Thyroid gland (tissue), 4 donors: ENCODE data around the gene TSPAN7. TPM values are rescaled to one million over a fixed set of nuclear protein-coding genes. Genes with fewer than 3 reads are reported as not detected.

Source experiments
- DNase-seq, 2 donors: peaks; one replicate each; pipeline ENCODE4 v3.0.0-alpha.2; 2019
- H3K27ac ChIP-seq, 3 donors: fragments of 200-600 bp; sonication (generic); 1 replicate in 2 of 3; 2 replicates in 1 of 3; pipeline ENCODE4 v1.5.1; 2016 to 2019; ENCODE audit warnings: mild to moderate bottlenecking in 1 of 3, moderate library complexity in 1 of 3
- H3K27me3 ChIP-seq: fragments of 200-600 bp; sonication (generic); one replicate; pipeline ENCODE4 v1.5.1; 2019
- H3K36me3 ChIP-seq, 2 donors: fragments of 200-600 bp; sonication (generic); one replicate each; pipeline ENCODE4 v1.5.1; 2016 to 2019
- H3K4me1 ChIP-seq, 2 donors: fragments of 200-600 bp; sonication (generic); one replicate each; pipeline ENCODE4 v1.5.1; 2017 to 2019
- H3K4me3 ChIP-seq, 3 donors: fragments of 200-600 bp; sonication (generic); replicated peaks in 1 of 3; 1 replicate in 2 of 3; 2 replicates in 1 of 3; pipeline ENCODE4 v1.5.1; 2016; ENCODE audit warnings: mild to moderate bottlenecking in 1 of 3
- H3K9me3 ChIP-seq: fragments of 200-600 bp; sonication (generic); one replicate; pipeline ENCODE4 v1.5.1; 2017
- POLR2A ChIP-seq, 2 donors: fragments of 450-650 bp; IDR thresholded peaks; one replicate each; pipeline ENCODE4 v1.6.1; 2017; ENCODE audit warnings: antibody characterized with exemption in 2 of 2, mild to moderate bottlenecking in 2 of 2, moderate library complexity in 1 of 2
- WGBS, 2 donors: methylation state at CpG; one replicate each; pipeline ENCODE4 v1.1.5; 2017; 5-methylcytosine and 5-hydroxymethylcytosine counted together
- intact Hi-C: fragments of 100-400 bp; cut with DNase I; formaldehyde crosslinking; loops from one replicate; pipeline ENCODE4 v1.15.1; 2023
- total RNA-seq, 4 donors: library from RNA; depleted of rRNA; stranded (reverse); fragments of >200 nt; gene quantifications; one replicate each; pipeline ENCODE4 v1.2.3, GENCODE V29; 2016
- TF ChIP-seq, protein P1 (sequence below), 6 experiments: fragments of 200-600 bp in 3 of 6; fragments of 450-650 bp in 3 of 6; sonication (generic) in 3 of 6; IDR thresholded peaks; one replicate each; pipeline ENCODE4 v1.5.1; 2016 to 2019; ENCODE audit warnings: antibody characterized with exemption in 6 of 6, mild to moderate bottlenecking in 2 of 6, inconsistent platforms in 1 of 6, moderate library complexity in 1 of 6

The TSPAN7 gene
- total RNA-seq, 4 donors from 2014 or later = 38.1 to 66.2 (median 55.2) TPM

GRCh38 chrX:38552721-38553120, 8.6 kb upstream of the TSPAN7 start:
- Histone ChIP-seq H3K4me1 (no peaks in the 10 kb centered on the region), H3K36me3 (no peaks in the 10 kb centered on the region), H3K9me3 (no peaks in the 10 kb centered on the region), H3K27me3 (no peaks in the 10 kb centered on the region), H3K4me3 (no peak overlapping the region), H3K27ac (no peak overlapping the region)
- intact Hi-C loops = no loop called here
- WGBS, 2 donors = 89 to 96% methylated on average over 1 of the region's 1 CpG
- DNase-seq = no peak
- TF ChIP-seq, protein P1, sequence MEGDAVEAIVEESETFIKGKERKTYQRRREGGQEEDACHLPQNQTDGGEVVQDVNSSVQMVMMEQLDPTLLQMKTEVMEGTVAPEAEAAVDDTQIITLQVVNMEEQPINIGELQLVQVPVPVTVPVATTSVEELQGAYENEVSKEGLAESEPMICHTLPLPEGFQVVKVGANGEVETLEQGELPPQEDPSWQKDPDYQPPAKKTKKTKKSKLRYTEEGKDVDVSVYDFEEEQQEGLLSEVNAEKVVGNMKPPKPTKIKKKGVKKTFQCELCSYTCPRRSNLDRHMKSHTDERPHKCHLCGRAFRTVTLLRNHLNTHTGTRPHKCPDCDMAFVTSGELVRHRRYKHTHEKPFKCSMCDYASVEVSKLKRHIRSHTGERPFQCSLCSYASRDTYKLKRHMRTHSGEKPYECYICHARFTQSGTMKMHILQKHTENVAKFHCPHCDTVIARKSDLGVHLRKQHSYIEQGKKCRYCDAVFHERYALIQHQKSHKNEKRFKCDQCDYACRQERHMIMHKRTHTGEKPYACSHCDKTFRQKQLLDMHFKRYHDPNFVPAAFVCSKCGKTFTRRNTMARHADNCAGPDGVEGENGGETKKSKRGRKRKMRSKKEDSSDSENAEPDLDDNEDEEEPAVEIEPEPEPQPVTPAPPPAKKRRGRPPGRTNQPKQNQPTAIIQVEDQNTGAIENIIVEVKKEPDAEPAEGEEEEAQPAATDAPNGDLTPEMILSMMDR (IDR thresholded peaks at IDR 0.05) = no peak
- no peak for TF ChIP-seq POLR2A (IDR thresholded peaks at IDR 0.05)

GRCh38 chrX:38558686-38559085, 2.7 kb upstream of the TSPAN7 start:
- Histone ChIP-seq H3K27ac (no peak overlapping the region), H3K4me1 (peaks cover 0 to 4% of the 10 kb centered on the region in 2 donors), H3K4me3 (no peak overlapping the region), H3K27me3 (no peaks in the 10 kb centered on the region), H3K36me3 (no peaks in the 10 kb centered on the region), H3K9me3 (no peaks in the 10 kb centered on the region)
- TF ChIP-seq POLR2A (IDR thresholded peaks at IDR 0.05) = no peak
- TF ChIP-seq, protein P1 (IDR thresholded peaks at IDR 0.05) = no peak
- WGBS, 2 donors = 95 to 100% methylated on average over 2 of the region's 2 CpGs
- intact Hi-C loops = no loop called here
- DNase-seq = no peak

DNA sequence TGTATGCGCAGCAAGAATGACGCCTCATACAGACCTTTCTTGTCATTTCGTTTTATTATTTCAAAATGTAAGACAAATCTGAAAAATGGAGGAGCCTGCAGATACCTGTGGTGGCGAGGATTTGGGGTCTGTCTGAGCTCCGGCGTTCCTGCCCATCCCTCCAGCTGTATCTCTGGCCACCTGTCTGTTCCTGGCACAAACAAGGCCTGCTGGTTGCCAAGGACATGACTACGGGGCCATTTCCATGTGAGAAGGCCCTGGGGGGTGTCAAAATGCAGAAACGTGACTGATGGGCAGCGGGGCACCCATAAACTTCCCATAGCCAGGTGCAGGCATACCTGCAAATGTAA, 591 bp upstream of the TSPAN7 start:
- TF ChIP-seq, protein P1 (IDR thresholded peaks at IDR 0.05) = no peak
- no peak for TF ChIP-seq POLR2A (IDR thresholded peaks at IDR 0.05)
- no peaks in the 10 kb centered on the region for H3K27me3 ChIP-seq
- H3K4me3 ChIP-seq = peak overlapping the region in 1 of 3 donors; percentile 13
- DNase-seq = no peak
- no peaks in the 10 kb centered on the region for H3K36me3 ChIP-seq
- no peaks in the 10 kb centered on the region for H3K9me3 ChIP-seq
- H3K4me1 ChIP-seq = peaks cover 0 to 4% of the 10 kb centered on the region in 2 donors
- intact Hi-C loops = no loop called here
- 48 to 62% methylated on average over 8 to 9 of the region's 9 CpGs for WGBS, 2 donors
- H3K27ac ChIP-seq = peak overlapping the region in 1 of 3 donors; percentile 56

GRCh38 chrX:38561951-38562719, 793 bp downstream of the TSPAN7 start:
- no peaks in the 10 kb centered on the region for H3K36me3 ChIP-seq
- H3K4me3 ChIP-seq = peak overlapping the region; percentile 33 to 53 (median 39)
- intact Hi-C loops = no loop called here
- no peak for TF ChIP-seq POLR2A (IDR thresholded peaks at IDR 0.05)
- TF ChIP-seq, protein P1 (IDR thresholded peaks at IDR 0.05) = no peak
- peak overlapping the region in 1 of 3 donors; percentile 48 for H3K27ac ChIP-seq
- no peaks in the 10 kb centered on the region for H3K9me3 ChIP-seq
- DNase-seq = peak; percentile 33 to 44
- peaks cover 0 to 4% of the 10 kb centered on the region in 2 donors for H3K4me1 ChIP-seq
- no peaks in the 10 kb centered on the region for H3K27me3 ChIP-seq
- WGBS, 2 donors = 1 to 7% methylated on average over 6 to 28 of the region's 38 CpGs

DNA sequence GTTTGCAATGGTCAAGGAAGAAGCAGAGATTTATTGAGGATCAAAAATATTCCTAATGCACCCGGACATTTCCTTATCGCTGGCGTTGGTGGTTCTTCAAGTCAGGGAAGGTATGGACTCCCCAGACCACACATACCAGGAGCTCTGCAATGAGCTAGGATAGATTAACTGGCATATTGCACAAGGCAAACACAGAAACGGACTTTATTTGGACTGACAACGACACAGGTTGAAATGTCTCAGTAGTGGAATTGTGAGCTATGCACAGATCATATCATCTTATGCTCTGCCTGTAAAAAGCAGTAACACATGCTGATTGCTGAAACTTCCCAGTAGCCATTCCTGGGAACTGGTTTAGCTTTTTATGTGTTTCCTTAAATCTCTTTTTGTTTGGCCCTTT, 1.7 kb downstream of the TSPAN7 start:
- Histone ChIP-seq H3K4me1 (peaks cover 0 to 4% of the 10 kb centered on the region in 2 donors), H3K27me3 (no peaks in the 10 kb centered on the region), H3K27ac (no peak overlapping the region), H3K4me3 (peak overlapping the region in 1 of 3 donors; percentile 33), H3K9me3 (no peaks in the 10 kb centered on the region), H3K36me3 (no peaks in the 10 kb centered on the region)
- DNase-seq = no peak
- TF ChIP-seq POLR2A (IDR thresholded peaks at IDR 0.05) = no peak
- TF ChIP-seq, protein P1 (IDR thresholded peaks at IDR 0.05) = no peak
- WGBS, 2 donors = 38 to 44% methylated on average over 5 of the region's 5 CpGs
- intact Hi-C loops = no loop called here
